DND-41 (cell line): ENCODE results near the gene DKK2.

ENCODE experiments used
- CTCF ChIP-seq: IDR thresholded peaks from 2 replicates; pipeline ENCODE4 v1.5.1; 2012; ENCODE audit warnings: borderline replicate concordance, low read length, moderate library complexity, mild to moderate bottlenecking; ENCODE audit not compliant: poor library complexity, severe bottlenecking; ENCODE audit errors: extremely low read depth
- EZH2 ChIP-seq: IDR thresholded peaks from 3 replicates; pipeline ENCODE4 v1.6.1; 2012; ENCODE audit warnings: borderline replicate concordance, low read depth, mild to moderate bottlenecking, moderate library complexity, low read length, inconsistent platforms; ENCODE audit not compliant: severe bottlenecking

- TF ChIP-seq EZH2 (no peak), CTCF (no peak)
These were observed 29.1 kb upstream of the DKK2 start for GRCh38 chr4:107065201-107065600.
